ENCODE data around the gene HDAC4. TPM values are rescaled to one million over a fixed set of nuclear protein-coding genes. Genes with fewer than 3 reads are reported as not detected.

Gene HDAC4
- total and polyA plus RNA-seq, 9 of the 15 experiments (the other 6 are each of a cell fraction or from before 2014, with no cell fraction given): 0.11 to 20.2 (median 4.0) TPM

- BruUV-seq (replicated peaks): no TSS peak
Observed at GRCh38 chr2:239209783-239210182, 191.0 kb downstream of the HDAC4 start.

More at GRCh38 chr2:239209783-239210182, 191.0 kb downstream of the HDAC4 start:
- H3K9ac ChIP-seq (ENCODE audit: insufficient read depth in 1 of 2, low read depth in 2 of 2, low read length in 2 of 2): no peak overlapping the region
- intact Hi-C loops (cut with micrococcal nuclease): no loop called here
- H3K9me1 ChIP-seq (ENCODE audit: control insufficient read depth, insufficient read depth, low read length): no peaks in the 10 kb centered on the region
- no peaks in the 10 kb centered on the region for H3K9me3 ChIP-seq (replicated peaks; ENCODE audit: control insufficient read depth, insufficient read depth, low read depth, low read length)
- H3K27me3 ChIP-seq (ENCODE audit: control insufficient read depth in 2 of 2, insufficient read depth in 2 of 2, low read length in 2 of 2): no peaks in the 10 kb centered on the region
- WGBS (ENCODE audit: insufficient coverage, low coverage, missing lambda C conversion rate): 86% methylated on average over 14 of the region's 14 CpGs
- no peak for ATAC-seq
- no peak for DNase-seq (ENCODE audit: extremely low read depth in 1 of 4, low spot score in 3 of 4)
- no peak overlapping the region for H3K27ac ChIP-seq (ENCODE audit: extremely low read depth, low read depth, low read length)
- H3K79me2 ChIP-seq (ENCODE audit: control insufficient read depth, insufficient read depth, low read length): peaks cover 9% of the 10 kb centered on the region
- no peaks in the 10 kb centered on the region for H3K36me3 ChIP-seq (ENCODE audit: control insufficient read depth, insufficient read depth, low read length)
- ChIA-PET POLR2A (no interaction called here), CTCF (ENCODE audit: low intra/inter-chr PET ratio) (no interaction called here)
- TF ChIP-seq RBM39 (optimal IDR thresholded peaks at IDR 0.05; ENCODE audit: low read depth, low read length) (no peak), SMARCA4 (IDR thresholded peaks at IDR 0.05) (no peak), RFX7 (CRISPR knock-in tag; IDR thresholded peaks at IDR 0.05) (no peak), CLOCK (CRISPR knock-in tag; IDR thresholded peaks at IDR 0.05; ENCODE audit: borderline replicate concordance) (no peak), ZNF124 (CRISPR knock-in tag; IDR thresholded peaks at IDR 0.05) (no peak), HDAC6 (IDR thresholded peaks at IDR 0.05; ENCODE audit: low read depth, low read length) (no peak), DNMT1 (IDR thresholded peaks at IDR 0.05) (no peak), ZNF197 (CRISPR knock-in tag; IDR thresholded peaks at IDR 0.05; ENCODE audit: low read depth) (no peak), HMGXB4 (CRISPR knock-in tag; IDR thresholded peaks at IDR 0.05) (no peak), SRF (CRISPR knock-in tag; IDR thresholded peaks at IDR 0.05) (no peak)
- H3K4me3 ChIP-seq: no peak overlapping the region
- in situ Hi-C loops (cut with MboI): no loop called here
- no peak overlapping the region for H2AFZ ChIP-seq (ENCODE audit: low read depth, low read length)
- FAIRE-seq: no peak
- no peak overlapping the region for H3K4me2 ChIP-seq (ENCODE audit: insufficient read depth, low read length)
- H3K4me1 ChIP-seq (replicated peaks in 1 of 2; ENCODE audit: control insufficient read depth in 2 of 2, insufficient read depth in 2 of 2, low read length in 2 of 2): peaks cover 11 to 20% of the 10 kb centered on the region in 2 experiments; a peak in 4 of 5 replicates
- peaks cover 15% of the 10 kb centered on the region; the same call in 1 of the 2 replicates for H4K20me1 ChIP-seq (replicated peaks; ENCODE audit: control insufficient read depth, insufficient read depth, low read length)
